Measurements from ENCODE around the gene MPC2.

DNA sequence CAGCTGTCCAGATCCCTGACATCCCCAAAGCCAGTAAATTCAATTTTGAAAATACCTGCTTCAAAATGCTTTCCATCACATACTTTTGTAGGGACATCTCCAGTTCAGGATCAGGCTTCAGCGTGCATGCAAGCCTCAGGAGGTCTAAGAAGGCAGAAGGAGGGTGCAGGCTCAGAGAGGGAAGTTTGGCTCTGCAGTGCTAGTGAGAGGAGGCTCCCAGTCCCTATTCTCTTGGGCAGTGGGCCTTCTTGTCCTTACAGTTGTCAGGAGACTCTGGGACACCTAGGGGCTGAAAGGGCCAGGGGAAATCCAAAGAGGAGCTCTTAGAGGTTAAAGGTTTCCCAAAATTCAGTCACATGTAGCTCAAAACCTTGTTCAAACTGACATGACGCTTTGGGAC, 43.1 kb downstream of the MPC2 start:
- no peak for TF ChIP-seq CTCF (IDR thresholded peaks at IDR 0.05)
- TF ChIP-seq POLR2AphosphoS5 (IDR thresholded peaks at IDR 0.05) = no peak
- TF ChIP-seq EP300 (IDR thresholded peaks at IDR 0.05) = no peak
- no peak for TF ChIP-seq POLR2A (IDR thresholded peaks at IDR 0.05)

Measured in gastroesophageal sphincter (tissue), 3 donors.